PC-3 (cell line): Measurements from ENCODE around the gene CNTNAP5.

Experiments
- EZH2 ChIP-seq: fragments of 300-600 bp; sonication (generic); IDR thresholded peaks from one replicate; pipeline ENCODE4 v1.6.1; 2017; ENCODE audit warnings: antibody characterized with exemption, mild to moderate bottlenecking, low read length; ENCODE audit not compliant: unreplicated experiment
- TF ChIP-seq, protein P1 (sequence below): fragments of 300-600 bp; sonication (generic); conservative IDR thresholded peaks from 2 replicates; pipeline ENCODE4 v1.5.1; 2017; ENCODE audit warnings: antibody characterized with exemption, low read depth, mild to moderate bottlenecking, low read length

GRCh38 chr2:124586210-124586609 is 561.1 kb downstream of the CNTNAP5 start:
- TF ChIP-seq, protein P1, sequence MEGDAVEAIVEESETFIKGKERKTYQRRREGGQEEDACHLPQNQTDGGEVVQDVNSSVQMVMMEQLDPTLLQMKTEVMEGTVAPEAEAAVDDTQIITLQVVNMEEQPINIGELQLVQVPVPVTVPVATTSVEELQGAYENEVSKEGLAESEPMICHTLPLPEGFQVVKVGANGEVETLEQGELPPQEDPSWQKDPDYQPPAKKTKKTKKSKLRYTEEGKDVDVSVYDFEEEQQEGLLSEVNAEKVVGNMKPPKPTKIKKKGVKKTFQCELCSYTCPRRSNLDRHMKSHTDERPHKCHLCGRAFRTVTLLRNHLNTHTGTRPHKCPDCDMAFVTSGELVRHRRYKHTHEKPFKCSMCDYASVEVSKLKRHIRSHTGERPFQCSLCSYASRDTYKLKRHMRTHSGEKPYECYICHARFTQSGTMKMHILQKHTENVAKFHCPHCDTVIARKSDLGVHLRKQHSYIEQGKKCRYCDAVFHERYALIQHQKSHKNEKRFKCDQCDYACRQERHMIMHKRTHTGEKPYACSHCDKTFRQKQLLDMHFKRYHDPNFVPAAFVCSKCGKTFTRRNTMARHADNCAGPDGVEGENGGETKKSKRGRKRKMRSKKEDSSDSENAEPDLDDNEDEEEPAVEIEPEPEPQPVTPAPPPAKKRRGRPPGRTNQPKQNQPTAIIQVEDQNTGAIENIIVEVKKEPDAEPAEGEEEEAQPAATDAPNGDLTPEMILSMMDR: no peak
- TF ChIP-seq EZH2: no peak
